HL-60/S4 (cell line): ENCODE data around the gene JCHAIN.

ENCODE experiments used
- in situ Hi-C: fragments of 300-500 bp; cut with MboI; formaldehyde crosslinking; loops from 2 replicates; pipeline ENCODE4 v1.14.3; 2022; ENCODE audit warnings: low sequenced_read_pairs

JCHAIN gene

DNA sequence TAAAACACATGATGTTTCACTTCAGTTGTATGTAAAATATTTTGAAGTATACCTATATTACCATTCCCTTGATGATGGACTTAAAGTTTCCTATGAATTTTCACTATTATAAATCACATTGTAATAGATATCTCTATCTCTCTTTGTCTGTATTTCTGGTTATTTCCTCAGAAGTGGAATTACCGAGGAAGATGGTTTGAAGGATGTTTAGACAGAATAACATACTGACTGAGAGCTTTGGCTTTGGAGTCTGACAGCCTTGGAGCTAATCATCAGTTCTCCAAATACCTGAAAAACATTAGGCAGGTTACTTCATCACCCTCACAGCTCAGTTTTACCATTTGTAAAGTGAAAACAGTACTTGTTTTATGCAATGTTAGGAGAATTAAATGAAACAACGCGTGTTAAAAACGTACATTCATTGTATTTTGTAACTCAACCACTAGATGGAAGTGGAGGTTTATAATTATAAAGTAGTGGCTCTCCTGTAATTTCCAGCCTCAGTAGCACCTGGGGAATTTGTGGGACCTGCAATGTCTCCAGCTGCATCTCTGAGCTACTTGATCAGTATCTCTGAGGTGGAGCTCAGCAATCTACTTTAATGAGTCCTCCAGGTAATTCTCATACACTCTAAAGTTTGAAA is 14.3 kb downstream of the JCHAIN start:
- in situ Hi-C loops: loop anchor here (25.0 kb wide), 1 partner anchor 1060 kb away; no protein-coding TSS in a partner anchor

DNA sequence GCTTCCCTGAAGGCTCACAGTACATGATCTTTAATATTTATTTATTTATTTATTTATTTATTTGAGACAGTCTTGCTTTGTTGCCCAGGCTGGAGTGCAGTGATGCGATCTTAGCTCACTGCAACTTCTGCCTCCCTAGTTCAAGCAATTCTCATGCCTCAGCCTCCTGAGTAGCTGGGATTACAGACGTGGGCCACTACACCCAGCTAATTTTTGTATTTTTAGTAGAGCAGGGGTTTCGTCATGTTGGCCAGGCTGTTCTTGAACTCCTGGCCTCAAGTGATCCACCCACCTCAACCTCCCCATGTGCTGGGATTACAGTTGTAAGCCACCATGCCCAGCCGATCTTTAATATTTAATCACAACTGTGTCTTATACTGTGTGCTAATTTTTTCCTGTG is 15.6 kb downstream of the JCHAIN start:
- in situ Hi-C loops: loop anchor here (25.0 kb wide), 1 partner anchor 1062 kb away; no protein-coding TSS in a partner anchor

DNA sequence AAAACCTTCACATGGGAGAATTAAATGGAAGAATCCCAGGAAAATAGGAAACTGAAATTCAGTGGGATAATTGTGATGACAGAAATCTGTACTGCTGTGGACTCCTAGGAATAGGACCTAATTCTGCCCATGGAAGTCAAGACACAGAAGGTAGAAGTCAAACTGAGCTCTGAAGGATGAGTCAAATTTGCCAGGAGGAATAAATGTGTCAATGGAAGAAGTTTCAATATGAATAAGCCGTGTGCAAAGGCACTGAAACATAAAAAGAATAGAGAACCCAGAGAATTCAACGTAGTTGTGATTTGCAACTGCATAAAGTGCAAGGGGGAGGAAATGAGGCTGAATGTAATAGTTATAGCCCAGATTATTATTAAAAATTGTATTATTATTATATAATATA is 26.1 kb downstream of the JCHAIN start:
- in situ Hi-C loops: no loop called here

DNA sequence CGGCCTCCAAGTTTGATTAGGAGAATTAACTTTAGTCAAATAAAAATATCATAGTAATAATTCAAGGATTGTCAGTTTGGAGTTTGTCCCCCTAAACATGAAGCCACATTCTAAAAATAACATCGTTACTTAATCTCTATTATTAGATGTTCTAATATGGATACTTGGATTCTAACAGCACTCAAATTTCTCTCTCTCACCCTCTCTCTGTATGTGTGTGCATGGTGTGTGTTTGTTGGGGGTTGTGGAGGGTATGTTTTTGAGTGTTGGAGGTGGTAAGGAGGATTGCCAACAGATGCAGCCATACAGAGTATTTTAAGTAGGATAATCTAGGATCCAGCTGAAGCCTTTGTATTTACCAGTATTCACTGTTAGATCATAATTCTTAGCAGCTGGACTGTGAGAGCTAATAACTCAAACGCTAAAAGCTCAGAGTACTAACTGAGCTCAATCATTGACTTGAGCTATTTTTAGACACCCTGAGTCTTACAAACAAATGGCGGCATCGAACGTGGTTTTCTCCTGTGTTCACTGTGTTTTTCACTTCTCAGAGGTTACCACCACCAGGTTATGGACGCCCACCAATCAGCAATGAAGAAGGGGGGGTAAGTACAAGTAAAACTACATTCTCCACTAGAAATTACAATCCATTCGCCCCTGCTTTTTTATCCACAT is 28.9 kb downstream of the JCHAIN start:
- in situ Hi-C loops: no loop called here

DNA sequence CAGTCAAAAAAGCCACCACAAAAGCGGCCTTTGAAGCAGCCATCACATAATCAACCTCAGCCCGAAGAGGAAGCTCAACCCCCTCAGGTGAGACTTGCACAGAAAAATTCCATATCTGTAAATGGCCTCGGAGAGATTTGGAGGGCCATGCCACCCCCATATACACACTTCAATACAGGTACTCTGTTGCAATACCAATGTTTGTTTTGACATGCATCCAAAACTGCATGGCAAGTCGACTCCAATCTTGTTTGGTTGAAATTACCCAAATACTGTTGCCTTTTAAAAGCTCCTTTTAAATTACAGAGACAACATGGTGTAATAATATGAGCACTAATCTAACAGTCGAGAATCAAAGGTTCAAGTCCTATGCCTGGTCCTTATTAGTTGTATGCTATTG is 31.8 kb downstream of the JCHAIN start:
- in situ Hi-C loops: no loop called here

DNA sequence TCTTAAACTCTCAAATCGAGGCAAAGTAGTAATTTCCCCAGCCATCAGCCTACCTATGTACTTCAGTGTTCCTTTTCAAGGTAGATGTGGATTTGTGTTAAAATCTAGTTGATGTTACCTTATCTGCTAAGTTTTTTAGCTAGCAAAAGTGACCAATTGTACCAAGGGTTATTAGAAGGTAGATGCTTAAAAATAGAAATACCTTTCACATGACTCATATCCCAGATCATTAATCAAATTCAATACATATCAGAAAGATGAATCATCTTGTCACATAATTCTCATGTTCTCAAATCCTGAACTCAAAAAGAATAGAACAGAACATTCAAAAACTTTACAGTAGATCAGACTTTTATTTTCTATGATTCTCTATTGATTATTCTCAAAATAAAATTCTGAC is 34.3 kb downstream of the JCHAIN start:
- in situ Hi-C loops: no loop called here

DNA sequence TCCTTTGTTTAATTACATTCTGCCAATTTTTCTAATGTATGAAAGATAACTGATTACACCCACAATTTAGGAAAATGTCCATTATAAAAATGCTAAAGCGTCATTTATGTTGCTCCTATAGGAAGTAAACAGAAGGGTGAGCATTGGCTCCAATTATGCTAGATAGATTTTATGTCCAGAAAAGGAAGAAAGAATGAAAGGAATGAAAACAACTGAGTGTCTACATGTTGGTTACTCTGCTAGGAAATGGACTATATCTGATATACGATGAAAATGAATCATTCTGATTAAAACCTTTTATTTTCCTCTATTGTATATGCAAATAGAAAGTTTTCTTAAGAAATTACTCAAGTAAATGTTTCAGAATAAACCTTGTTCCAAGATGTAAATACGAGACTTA is 36.1 kb downstream of the JCHAIN start:
- in situ Hi-C loops: no loop called here

DNA sequence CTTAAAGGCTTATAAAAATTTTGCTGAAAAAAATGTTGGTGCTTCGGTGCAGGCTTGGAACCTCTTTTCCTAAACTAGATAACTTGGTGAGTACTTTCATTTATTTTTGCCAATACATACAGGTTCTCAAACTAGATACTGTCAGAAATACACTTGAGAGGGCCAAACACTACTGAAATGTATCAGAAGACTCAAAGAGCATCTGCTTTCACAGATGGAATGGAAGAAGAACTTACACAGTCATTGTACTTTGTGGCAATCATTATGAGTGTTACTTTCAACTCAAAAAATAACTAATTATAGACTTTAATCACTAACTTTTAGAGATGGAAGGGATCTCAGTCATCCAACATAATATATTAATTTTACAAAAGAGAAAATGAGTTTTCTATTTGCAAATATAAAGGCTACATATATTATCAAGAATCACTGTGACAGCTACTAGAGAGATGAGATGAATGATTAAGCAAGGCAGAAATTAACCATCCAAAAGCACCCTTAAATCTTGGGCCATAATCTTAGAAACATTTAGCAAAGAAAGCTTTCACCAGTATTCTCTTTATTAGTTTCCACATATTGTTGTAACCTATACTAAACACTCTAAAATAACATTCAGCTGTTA is 36.7 kb downstream of the JCHAIN start:
- in situ Hi-C loops: no loop called here

DNA sequence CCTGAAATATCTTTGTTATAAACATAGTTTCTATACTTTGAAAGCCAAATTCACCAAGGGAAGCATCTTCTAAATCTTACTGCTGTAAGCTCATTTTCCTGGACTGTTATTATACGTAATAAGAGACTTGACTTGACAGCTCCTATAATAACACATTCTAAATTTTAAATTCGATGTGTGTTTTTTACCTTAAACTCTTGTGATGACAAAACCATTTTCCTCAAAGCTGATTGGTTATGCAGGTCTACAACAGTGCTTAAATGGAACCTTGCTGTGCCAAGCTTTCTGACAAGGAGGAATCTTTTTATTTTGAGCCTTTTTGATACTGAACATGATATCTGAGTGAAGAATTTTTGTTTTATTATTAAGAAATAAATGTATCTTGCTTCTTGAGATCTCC is 37.9 kb downstream of the JCHAIN start, which contains the start of gene ENAM:
Gene ENAM (plus strand): TSS at position 301 of the 400 bp plus-strand sequence. CDS start 757 bp downstream, outside the sequence.
- in situ Hi-C loops: no loop called here

DNA sequence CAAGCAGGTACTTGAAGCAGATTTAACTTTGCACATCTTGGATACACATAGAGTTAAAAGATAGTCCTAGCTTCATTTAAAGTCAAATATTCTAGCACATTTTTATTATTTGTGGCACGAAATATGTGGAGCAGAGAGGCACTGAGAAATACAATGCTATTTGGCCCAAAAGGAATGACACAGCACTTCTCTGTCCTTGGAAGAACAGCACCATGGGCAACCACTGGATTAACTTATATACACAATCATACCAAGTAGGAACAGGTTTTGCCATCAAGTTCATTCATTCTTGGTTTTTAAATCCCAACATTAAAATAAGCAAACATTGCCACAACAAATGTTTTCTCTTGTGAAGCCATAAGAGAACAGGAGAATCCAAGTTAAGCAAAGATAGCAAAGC is 38.7 kb downstream of the JCHAIN start:
- in situ Hi-C loops: no loop called here

DNA sequence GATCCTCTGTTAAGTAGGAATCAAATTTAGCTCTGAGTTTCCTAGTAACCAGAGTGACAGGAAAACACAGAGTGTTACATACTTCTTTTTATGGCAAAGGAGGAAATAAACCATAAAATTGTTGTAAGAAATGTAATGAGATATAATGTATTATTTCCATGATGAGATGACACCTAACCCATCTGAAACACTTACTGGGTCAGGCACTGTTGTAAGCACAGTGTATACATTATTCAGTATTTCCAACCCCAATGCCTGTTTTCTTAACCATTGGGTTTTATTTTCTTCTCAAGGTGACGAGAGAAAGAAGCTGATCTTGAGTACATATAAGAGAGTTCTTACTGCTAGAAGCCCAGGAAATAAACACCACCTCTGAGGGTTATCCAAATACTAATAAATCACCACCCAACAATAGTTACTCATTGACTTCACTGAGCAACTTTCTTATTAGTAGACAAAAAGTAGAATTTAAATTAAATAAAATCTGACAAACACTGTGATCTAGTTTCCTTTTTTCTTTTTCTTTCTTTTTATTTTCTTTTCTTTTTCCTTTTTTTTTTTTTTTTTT is 42.0 kb downstream of the JCHAIN start:
- in situ Hi-C loops: no loop called here

DNA sequence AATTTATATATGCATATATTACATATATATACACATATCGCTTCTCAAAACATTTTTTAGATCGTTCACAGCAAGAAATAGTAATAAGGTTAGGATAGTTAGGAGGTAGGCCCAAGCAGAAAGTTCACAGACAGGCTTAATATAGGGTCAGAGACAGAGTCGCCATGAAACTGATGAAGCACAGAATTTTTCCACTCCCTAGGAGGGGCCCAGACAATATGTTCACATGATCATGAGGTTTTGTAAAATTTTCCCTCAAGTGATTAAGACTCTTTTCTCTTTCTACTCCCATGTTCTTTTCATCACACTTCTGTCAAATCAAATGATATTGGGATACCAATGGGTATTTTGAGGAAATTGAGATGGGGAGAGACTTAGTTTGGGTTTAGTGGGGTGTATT is 43.0 kb downstream of the JCHAIN start:
- in situ Hi-C loops: no loop called here

DNA sequence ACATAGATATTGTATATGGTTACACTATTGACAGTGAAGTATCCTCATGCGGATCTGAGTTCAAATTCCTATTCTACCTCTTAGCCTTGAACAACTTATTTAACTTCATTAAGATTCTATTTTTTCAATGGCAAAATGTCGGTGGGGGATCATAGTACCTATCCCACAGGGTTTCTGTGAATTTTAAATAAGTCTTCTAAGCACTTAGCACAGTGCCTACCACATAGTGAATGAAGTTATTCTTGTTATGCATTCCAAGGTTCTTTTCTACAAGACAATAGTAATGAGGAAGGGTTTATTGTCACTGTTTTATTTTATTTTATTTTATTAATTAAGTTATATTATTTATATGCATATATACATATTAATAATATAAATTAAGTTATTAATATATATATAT is 46.5 kb downstream of the JCHAIN start:
- in situ Hi-C loops: no loop called here

DNA sequence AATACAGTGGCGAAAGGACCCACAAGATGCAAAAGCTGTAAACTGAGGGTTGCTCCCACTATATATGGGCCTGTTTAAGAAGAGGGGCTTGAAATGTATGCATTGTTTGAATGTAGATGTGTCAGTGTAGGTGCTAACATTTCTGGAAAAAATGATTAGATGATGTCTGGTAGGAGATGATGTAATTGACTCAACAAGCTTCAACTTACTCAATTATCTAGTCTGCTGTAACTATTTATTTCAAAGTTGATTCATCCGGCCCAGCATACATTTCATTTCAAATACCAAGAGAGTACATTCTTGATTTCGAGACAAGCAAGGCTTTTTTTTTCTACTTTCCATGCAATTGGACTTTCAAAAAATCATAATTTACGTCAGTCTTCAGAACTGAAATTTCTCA is 47.0 kb downstream of the JCHAIN start:
- in situ Hi-C loops: no loop called here

DNA sequence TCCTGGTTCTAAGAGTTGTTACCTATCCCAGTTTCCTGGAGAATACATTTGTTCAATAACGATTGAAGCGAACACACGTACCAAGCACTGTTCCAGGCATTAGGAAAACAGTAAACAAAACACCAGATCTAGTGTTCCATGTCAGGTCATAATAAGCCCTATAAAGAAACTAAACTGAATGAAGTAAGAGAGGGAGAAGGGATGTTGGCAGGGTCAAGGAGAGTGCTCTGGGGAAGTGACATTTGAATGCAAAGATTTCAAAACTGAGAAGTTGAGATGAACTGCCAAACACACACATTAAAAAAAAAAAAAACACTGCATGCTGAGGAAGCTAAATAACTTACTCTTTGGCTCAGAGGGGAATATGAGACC is 52.1 kb downstream of the JCHAIN start:
- in situ Hi-C loops: no loop called here

DNA sequence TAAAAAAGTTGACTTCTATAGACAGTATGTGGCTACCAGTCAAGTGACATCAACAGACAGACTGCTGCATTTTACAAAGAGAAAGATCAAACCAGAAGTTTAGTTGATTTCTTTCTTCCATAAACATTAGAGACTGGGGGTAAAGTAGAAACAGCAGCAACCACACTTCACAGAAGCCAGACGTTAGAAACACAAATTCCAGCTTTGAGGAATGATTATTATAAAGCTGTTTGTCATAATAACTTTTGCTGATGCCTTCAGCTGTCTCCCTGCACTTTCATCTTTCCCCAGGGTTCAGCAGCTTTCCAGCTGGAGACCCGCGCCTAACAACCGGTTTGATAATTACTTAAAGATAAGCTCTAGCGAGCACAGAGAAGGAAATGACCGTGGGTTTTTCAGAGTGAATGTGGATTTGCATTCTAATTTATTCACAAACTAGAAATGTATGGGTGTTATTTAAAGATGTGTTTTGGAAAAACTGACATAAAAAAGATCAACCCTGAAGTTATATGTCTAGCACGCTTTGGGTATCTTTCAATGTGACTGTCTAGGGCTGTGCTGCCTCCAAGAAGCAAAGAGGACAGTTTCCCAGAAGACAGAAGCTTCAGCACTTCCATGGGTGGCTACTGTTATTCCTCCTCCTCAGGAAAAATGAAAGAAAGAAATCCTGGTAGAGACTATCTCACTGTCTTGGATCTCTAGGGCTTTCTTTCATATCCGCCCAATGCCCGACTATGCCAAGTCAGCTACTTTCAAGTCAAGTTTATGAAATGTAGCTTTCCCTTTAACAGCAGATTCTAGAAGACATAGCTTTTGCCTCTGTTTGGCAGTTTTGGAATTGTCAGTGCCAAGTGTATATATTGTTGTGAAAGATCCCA is 52.8 kb downstream of the JCHAIN start:
- in situ Hi-C loops: no loop called here

DNA sequence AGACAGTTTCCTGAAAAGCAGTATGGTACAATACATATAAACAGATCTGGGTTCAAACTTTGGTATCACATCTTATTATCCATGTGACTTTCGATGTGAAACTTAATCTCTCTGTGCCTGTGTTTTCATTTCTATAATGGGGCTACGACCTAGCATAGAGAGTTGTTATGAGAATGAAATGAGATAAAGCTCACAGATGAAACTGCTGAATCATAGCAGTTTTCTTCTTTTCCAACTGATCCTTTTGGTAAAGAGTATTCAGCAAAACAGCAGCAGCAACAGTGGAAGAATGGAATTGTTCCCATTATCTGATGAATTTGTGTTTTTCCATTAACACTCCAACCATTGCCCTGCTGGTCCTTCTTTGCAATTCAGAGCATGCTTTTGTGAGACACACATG is 58.0 kb downstream of the JCHAIN start:
- in situ Hi-C loops: no loop called here

DNA sequence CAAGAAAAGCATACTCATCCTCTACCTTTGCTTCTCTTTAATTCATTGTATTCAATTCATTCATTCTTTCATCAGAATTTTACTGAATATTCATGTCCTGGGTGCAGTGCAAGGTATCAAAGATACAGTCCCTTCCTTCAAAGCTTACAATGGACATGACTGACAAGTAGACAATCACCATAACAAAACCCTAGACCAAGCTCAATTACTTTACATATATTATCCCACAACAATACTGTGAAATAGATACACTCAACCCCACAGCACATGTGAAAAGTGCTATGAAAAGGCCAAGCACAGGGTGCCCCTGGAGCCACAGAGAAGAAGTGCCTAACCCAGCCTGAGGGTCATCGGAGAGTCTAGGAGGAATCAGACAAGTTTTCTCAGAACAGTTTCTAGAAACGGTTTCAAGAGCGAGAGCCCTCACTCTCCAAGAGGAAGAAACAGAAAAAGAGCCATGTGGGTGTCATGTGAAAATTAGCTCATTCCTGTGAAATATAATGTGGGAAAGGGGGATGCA is 58.9 kb downstream of the JCHAIN start:
- in situ Hi-C loops: no loop called here

DNA sequence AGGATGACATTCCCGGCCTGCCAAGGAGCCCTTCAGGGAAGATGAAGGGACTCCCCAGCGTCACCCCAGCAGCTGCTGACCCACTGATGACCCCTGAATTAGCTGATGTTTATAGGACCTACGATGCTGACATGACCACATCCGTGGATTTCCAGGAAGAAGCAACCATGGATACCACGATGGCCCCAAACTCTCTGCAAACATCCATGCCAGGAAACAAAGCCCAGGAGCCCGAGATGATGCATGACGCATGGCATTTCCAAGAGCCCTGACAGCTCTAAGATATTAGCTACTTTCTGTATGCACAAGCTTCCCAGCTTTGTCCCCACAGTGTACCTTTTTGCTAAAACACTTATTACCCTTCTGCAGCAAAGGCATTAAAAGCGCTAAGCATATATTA is 59.8 kb downstream of the JCHAIN start:
- in situ Hi-C loops: no loop called here
